GM21360 (cell line): ENCODE measurements around the gene ACIN1.

Experiments used
- ATAC-seq: cut with Tn5 transposase; IDR thresholded peaks from one replicate; pipeline ENCODE4 v1.9.1; 2021; ENCODE audit warnings: mild to moderate bottlenecking, moderate library complexity; ENCODE audit not compliant: unreplicated experiment

ACIN1 gene

GRCh38 chr14:23045419-23046357, 49.2 kb downstream of the ACIN1 start:
- ATAC-seq, result no peak

GRCh38 chr14:23044840-23045239, 50.1 kb downstream of the ACIN1 start:
- no peak for ATAC-seq

- no peak for ATAC-seq
These were observed 51.2 kb downstream of the ACIN1 start for GRCh38 chr14:23043754-23044153.

GRCh38 chr14:23043145-23043544, 51.8 kb downstream of the ACIN1 start:
- no peak for ATAC-seq

- ATAC-seq, result no peak
These were observed 52.6 kb downstream of the ACIN1 start, which contains the start of gene PSMB11 for GRCh38 chr14:23042162-23042965. TSS of gene PSMB11 (plus strand) at chr14:23042212. CDS start at chr14:23042226, 14 bp downstream.

GRCh38 chr14:23041729-23042128, 53.2 kb downstream of the ACIN1 start:
- no peak for ATAC-seq

GRCh38 chr14:23040100-23040499, 54.8 kb downstream of the ACIN1 start:
- no peak for ATAC-seq

- ATAC-seq, result no peak
These were observed 59.4 kb downstream of the ACIN1 start for GRCh38 chr14:23035303-23036144.

- ATAC-seq, result peak; percentile 88
These were observed 60.2 kb downstream of the ACIN1 start, which contains the start of gene PSMB5 for GRCh38 chr14:23034498-23035302. TSS of gene PSMB5 (minus strand) at chr14:23034900. CDS start at chr14:23034881, 19 bp downstream.

GRCh38 chr14:23033801-23034497, 61.0 kb downstream of the ACIN1 start:
- ATAC-seq, result peak; percentile 14

- no peak for ATAC-seq
These were observed 61.6 kb downstream of the ACIN1 start for GRCh38 chr14:23033251-23033727.

GRCh38 chr14:23030936-23031335, 64.0 kb downstream of the ACIN1 start:
- ATAC-seq, result no peak

GRCh38 chr14:23028799-23029198, 66.1 kb downstream of the ACIN1 start:
- no peak for ATAC-seq

GRCh38 chr14:23025151-23025814, 69.7 kb downstream of the ACIN1 start:
- ATAC-seq, result no peak

GRCh38 chr14:23024612-23025075, 70.3 kb downstream of the ACIN1 start:
- no peak for ATAC-seq

- no peak for ATAC-seq
These were observed 71.2 kb downstream of the ACIN1 start for GRCh38 chr14:23023795-23024152.

- no peak for ATAC-seq
These were observed 71.7 kb downstream of the ACIN1 start for GRCh38 chr14:23023022-23023794.
